G401 (cell line): ENCODE data around the gene MEG3. TPM values are rescaled to one million over a fixed set of nuclear protein-coding genes. Genes with fewer than 3 reads are reported as not detected.
"Not testable (repeated sequence)": the region's sequence is repeated elsewhere in the genome, so short reads cannot be mapped to it uniquely, and the experiment has no call there.

Experiments used
- DNase-seq: peaks from one replicate; pipeline ENCODE4 v3.0.0-alpha.2; 2015; ENCODE audit warnings: low spot score
- in situ Hi-C: cut with HindIII; loops from 2 replicates; pipeline ENCODE4 v1.10.0; 2016; ENCODE audit warnings: low sequenced_read_pairs, mixed read lengths
- total RNA-seq: library from RNA; depleted of rRNA; stranded (reverse); fragments of >200 nt; shearing (Covaris generic); gene quantifications from 2 replicates; pipeline ENCODE4 v1.2.3, GENCODE V29; 2014

Gene MEG3
- total RNA-seq, 1 experiment from 2014 or later, result 3.4 TPM

DNA sequence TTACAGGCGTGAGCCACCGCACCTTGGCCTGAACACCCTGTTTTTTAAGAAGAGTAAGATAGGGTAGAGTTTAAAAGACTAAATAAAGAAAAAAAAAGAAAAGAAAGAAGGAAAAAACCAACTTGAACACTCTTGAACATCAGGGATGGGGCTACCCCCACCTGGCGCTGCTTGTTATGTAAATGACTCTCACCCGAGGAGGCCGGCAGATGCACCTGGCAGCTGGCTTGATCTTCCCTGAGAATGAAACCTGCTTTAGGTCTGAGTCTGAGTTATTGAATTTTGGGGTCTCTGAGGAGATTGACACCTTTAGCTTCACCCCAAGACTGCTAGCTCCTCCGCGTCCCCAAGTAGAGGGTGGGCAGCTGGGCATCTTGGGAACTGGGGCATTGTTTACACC, 15.5 kb upstream of the MEG3 start:
- no peak for DNase-seq
- in situ Hi-C loops, result no loop called here

DNA sequence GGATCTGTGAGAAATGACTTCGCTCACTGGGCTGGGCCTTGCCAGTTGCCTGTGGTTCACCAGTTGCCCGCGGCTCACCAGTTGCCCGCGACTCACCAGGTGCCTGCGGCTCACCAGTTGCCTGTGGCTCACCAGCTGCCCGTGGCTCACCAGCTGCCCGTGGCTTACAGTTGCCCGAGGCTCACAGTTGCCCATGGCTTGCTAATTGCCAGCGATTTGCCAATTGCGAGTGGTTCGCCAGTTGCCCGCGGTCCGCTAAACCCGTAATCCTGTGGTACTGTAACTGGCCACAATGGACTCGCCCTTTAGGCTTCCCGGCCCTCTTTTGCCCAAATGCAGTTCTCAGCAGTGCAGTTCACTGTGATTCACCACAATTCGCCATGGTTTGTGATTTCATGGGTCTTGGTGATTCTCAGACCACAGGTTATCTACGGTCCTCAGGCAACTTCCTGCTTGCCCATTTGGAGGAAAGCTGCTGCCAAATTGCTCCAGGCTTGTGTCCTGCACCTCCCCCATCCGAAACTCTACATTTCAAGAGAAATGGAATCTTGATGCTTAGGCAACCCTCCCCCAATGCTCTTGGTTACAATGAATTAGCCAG, 15.0 kb upstream of the MEG3 start:
- DNase-seq, result no peak
- in situ Hi-C loops, result no loop called here

DNA sequence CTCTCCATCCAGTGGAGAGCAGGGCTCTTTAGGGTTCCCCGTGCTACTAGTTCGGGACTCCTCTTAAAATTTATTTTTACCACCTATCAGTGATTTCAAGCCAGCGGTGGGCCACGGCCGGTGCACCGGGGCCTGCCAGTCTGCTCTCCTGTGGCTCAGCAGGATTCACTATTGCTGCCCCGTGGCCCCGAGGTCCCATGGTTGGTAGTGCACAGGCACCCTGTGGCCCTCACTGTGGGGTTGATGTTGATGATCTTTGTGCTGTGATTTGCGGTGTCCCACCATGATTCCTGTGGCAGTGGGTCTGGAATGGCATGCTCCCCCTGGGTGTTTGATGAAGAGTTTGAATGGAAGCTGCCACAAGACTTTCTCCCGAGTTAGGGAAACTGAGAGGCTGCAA, 12.6 kb upstream of the MEG3 start:
- in situ Hi-C loops, result no loop called here
- no peak for DNase-seq

DNA sequence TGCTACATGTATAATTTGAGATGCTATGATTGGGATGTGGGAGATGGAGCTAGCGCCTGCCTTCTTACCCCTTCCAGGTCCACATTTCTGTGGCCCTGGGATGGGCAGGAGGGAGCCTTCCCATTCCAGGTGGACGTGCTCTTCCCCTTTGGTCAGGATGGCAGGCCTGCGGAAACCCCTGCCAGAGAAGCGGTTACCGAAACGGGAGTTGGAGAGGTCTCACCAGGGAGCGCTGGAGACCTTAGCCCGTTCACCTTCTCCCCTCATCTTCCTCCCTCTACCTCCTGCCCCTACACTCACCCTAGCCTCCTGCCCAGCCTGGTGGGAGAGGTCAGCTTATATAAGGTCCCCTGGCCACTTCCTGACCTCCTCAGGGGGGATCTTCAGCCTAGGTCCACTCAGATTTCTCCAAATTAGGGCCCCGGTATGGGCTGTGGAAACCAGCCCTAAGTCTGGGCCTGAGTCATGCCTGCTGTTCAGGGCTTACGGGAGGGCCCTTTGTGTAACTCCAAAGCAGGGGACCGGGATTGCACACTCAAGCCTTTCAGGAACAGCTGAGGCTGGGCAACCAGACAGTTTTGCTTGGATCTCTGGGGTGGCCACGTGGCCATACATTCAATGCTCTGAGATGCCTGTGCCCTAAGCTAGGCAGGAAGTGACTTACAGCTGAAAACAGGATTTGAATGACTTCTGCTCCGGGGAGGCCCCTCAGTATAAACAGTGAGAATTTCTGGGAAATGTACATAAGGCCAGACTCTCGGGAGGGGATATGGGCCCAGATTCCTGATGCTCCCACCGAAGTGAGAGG, 10.2 kb upstream of the MEG3 start:
- no peak for DNase-seq
- in situ Hi-C loops, result no loop called here

DNA sequence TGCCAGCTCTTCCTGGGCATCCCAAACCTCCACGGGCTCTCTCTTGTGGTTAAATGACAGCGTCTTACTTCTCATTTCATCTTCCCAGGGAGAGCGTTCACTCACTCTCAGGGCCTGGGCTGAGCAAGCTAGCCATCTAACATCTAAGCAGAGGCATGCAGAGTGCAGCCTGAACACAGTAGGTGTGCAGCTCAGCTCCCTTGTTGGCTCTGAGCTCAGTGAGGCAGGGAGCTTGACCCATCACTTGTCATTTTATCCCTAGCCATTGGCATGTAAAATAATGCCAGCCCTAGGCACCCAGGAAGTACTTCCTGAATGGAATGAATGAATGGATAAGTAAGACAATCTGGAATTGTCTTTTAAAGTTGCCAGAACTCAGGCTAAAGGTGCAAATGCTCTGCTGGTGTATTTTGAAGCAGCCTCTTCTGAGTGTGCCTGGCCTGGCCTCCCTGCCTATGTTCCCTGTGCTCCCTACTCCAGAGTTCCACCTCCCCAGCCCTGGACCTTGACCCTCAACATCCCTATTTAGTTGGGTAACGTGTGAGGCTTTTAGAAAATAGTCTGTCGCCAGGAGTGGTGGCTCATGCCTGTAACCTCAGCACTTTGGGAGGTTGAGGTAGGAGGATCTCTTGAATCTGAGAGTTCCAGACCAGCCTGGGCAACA, 9.5 kb upstream of the MEG3 start:
- in situ Hi-C loops, result no loop called here
- no peak for DNase-seq

DNA sequence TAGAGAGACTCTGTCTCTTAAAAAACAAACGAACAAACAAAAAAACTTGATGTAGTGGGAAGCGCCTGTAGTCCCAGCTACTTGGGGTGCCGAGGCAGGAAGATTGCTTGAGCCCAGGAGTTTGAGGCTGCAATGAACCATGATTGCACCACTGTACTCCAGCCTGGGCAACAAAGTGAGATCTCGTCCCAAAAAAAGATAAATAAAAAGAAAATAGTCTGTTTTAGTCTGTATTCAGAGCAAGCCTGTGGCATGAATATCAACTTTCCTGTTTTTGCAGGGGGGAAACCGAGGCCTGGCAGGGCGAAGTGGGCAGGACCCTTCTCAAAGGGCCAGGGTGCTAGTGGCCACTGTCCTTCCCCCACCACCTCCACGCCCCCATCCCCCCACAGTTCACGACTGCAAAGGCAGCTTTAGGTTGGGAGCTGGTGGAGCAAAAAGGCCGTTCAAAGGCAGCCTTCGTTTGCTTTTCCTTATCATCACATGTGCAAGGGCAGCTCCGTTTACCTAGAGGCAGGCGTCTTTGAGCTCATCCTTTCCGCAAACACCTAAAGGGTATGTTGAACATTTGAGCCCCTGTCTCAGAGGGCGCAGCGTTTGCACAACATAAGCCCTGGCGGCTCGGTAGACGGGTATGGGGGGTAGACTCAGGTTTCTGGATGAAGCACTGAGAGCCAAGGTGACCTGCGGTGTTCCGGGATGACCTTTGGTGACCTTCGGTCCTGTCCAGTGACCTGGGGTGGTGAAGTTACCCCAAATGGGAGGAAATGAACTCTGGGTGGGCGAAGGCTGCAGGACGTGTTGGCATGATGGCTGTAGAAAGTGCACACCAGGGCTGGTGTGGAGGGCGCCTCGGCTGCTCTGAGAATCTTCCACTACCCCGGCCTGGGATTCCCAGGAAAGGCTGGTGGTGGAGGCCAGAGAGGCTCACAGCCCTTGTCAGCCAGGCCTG, 8.7 kb upstream of the MEG3 start:
- no peak for DNase-seq
- in situ Hi-C loops, result no loop called here

DNA sequence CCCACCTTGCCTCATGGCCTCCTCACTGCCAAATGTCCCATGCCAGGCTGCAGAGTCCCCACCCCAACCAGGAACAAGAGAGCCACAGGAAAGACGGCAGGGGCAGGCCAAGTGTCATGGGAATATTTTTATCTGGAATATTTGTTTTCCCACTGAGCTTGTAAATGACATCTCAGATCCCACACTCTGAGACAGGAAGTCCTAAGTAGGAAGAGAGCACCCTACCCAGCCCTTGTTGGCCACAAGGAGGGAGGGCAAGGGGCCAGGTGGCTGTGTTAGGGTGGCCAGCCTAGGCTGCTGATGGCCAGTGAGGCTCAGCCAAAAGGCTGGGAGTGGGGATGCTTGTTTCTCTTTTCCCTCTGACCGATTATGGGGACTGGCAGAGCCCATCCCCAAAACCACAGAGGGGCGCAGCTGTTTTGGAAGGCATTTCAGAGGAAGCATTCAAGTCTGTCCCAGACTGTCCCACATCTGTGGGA, 7.7 kb upstream of the MEG3 start:
- in situ Hi-C loops, result no loop called here
- DNase-seq, result no peak

DNA sequence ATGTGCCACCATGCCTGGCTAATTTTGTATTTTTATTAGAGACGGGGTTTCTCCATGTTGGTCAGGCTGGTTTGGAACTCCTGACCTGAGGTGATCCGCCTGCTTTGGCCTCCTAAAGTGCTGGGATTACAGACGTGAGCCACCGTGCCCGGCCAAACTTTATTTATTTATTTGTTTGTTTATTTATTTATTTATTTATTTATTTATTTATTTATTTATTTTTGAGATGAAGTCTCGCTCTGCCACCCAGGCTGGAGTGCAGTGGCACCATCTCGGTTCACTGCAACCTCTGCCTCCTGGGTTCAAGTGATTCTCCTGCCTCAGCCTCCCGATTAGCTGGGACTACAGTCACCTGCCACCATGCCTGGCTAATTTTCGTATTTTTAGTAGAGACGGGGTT, 7.0 kb upstream of the MEG3 start:
- DNase-seq, in situ Hi-C loops: not testable (repeated sequence)

DNA sequence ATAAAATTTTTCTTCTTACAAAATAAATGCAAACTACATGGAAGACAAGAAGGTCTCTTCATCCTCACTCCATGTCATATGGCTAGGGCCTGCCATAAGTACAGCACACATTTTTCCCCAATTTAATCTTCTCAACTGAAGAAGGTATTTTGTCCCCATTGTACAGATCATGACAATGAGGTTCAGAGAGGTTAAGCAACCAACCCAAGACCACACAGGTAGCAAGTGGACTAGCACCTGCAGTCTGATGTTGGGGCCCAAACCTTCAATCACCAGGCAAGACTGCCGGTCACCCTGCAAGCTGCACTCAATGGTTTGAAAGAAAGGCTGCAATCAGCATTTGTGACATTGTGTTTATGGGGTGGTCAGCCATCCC, 6.5 kb upstream of the MEG3 start:
- in situ Hi-C loops, result no loop called here
- DNase-seq, result no peak

DNA sequence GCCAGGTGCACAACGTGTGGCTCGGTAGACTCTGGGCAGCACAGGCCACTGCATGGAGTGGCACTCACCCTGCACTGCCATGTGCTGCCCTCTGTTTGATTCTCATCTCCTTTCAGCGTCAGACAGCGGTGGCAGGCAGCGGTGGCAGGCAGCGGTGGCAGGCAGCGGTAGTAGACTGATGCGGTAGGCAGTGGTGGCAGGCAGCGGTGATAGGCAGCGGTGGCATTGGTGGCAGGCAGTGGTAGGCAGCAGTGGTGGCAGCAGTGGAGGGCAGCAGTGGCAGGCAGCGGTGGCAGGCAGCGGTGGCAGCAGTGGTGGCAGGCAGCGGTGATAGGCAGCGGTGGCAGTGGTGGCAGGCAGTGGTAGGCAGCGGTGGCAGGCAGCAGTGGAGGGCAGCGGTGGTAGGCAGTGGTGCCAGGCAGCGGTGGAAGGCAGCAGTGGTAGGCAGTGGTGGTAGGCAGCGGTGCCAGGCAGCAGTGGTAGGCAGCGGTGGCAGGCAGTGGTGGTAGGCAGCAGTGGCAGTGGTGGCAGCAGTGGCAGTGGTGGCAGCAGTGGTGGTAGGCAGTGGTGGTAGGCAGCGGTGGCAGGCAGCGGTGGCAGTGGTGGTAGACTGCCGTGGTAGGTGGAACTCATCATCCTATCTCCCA, 6.0 kb upstream of the MEG3 start:
- in situ Hi-C loops, result no loop called here
- no peak for DNase-seq

DNA sequence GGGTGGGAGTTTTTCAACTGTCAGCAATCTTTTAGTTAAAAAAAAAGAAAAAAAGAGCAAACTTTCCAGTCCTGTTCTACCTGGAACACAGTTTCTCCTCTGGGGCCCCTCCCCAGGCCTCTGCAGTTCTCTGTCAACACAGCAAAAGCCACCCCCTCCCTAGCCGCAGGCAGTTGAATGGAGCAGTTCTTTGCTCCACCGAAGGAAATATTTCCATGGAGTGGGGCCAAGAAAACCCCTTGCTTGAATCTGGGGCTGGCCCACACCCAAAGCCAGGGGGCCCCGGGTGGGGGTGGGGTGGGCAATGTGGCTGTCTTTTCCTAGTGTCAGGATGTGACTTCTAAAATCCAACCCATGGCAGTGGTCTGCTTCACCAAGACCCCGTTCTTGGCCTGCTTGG, 5.0 kb upstream of the MEG3 start:
- no peak for DNase-seq
- in situ Hi-C loops, result no loop called here

DNA sequence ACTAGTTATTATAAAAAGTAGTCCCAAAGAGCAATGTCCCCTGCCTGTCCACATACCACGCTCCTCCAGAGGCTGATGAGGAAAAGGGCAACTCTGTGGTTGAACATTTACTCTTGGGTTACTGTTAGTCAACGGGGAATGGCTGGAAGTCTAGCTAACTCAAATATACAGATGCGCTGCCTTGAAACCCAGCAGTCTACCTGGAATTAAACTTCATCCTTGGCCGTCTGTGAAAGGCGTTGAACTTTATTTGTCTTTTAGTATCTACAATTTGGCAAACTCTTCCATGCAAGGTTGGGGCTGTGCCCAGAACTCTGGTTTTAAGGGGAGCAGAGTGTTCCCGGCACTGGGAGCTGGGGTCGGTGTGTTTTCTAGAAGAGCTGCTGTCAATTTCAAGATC, 3.9 kb upstream of the MEG3 start:
- in situ Hi-C loops, result no loop called here
- DNase-seq, result no peak

DNA sequence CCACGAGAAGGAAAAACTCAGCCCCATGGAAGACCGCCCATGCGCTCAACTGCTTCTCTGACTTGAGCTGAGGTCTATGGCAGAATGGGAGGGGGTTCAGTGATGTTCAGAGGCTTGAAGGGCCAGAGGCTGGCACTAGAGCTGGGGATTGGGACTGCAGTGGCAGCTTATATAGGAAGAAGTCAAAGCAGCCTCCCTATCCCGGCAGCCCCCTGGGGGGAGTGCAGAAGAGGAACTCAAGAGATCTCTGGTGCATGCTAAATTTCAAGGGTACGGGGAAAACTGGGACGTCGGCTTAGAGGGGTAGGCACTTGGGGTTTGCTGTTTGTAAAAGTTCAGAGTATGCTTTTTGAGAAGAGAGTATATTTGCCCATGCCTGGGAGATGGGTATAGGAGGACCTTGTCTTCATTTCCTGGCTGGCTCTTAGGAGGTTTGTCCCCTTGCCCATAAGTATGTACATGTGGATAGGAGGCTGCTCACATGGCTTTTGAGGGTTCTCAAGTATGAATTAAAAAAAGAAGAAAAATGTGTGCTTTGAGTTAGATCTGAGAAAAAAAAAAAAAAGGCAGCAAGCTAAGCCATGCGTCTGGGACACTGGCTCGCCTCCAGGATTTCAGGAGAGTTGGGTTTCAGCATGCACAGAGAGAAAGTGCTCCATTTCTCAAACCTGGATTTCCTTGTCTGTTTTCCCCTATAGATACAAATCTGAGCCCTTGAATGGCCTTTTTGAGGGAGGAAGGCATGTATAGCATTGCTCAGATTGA, 3.2 kb upstream of the MEG3 start:
- DNase-seq, result no peak
- in situ Hi-C loops, result no loop called here

DNA sequence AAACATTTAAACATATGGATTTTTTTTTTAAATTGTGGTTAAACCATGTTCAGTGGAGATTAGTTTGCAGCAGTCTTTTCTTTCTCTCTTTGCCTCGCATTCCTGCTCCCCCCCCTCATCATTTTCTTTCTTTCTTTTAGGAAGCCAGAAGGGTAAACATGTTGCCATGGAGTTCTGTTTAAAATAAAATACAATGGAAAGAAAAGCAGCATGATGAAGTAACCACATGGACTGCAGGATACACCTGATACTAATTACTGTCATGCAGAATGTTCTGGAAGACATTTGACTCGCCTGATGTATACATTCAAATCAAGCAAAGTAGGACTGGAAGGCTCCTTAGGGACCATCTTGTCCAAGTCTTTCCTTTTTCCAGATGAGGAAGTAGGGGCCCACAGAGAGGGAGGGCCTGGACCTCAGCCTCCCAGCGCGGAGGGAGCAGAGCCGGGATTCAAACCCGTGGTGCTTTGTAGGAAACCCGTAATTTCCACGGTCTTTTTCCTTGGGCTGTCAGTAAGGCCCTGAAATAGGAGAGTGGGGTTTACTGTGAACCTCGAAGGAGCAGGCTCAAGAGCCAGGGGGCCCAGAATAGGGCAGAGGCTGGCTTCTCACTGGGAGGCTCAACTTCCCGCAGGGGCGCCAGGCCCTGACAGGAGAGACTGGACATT, 2.4 kb upstream of the MEG3 start:
- DNase-seq, result no peak
- in situ Hi-C loops, result no loop called here

DNA sequence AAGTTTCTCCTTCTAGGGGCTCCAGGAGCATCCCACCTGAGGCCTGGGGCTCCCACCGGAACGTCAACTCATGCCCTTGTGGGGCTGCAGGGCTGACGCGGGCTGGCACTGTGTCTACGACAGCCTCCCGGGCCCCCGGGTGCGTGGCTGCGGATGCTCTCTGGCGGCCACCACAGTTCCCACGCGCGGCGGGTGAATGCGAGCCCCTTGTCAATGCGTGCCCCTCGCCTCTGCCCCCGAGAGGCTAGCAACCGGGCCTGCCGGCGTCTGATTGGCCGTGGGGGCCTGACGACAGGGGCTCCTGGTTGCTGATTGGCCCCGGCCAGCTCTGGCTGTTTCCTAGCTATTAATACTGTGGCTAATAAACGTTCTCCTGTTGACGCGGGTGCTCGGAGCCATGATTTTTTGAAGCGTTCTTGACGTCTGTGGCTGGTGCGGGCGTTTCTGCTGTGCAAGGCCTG, 1.8 kb upstream of the MEG3 start:
- DNase-seq, result peak; percentile 88
- in situ Hi-C loops, result no loop called here

DNA sequence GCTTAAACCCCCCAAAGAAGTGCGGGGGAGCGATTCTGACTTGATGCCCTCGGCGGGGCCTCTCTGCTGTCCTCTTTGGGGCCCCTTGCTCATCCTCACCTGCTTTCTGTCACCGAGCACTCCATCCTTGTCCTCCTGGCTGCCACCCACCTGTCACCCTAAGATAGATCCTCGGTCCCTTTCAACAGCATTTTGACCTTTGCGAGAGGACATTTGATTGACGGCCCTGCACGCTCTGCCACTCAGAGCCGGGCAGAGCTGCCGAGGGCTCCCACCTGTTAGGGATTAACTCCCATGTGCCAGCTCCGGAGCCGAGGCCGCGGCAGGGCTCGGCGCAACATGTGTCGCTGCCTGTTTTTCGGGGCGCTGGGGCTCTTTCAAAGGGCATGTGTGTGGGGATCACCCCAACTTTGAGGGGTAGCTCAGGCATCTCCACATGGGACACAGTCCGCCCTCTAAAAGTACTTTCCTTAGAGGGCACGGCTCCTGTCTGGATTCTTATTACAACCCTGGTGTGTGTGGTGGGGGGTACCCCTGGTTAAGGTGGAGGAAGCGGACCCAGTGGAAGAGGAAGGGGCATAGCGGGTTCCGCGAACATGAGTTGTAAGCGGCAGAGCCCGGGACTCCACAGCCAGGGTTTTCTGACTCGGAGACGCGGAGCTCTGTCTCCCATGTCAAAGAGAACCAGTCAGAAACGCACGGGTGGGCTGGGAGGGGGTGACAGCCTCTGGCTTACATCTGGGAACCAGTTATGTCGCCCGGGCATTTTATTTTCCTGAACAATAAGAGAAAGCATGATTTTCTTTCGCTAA, 811 bp upstream of the MEG3 start:
- in situ Hi-C loops, result no loop called here

More for the DNA sequence above, 811 bp upstream of the MEG3 start:
- DNase-seq, result peak; percentile 24
